ENCODE data around the gene HOXA7.

Gene HOXA7

GRCh38 chr7:27163288-27164044, 7.0 kb upstream of the HOXA7 start:
- Histone ChIP-seq H3K4me3 (ENCODE audit: low read length) (no peak overlapping the region), H3K9ac (ENCODE audit: low read length) (no peak overlapping the region), H3K27ac (ENCODE audit: low read length) (no peak overlapping the region), H3K9me3 (ENCODE audit: control insufficient read depth, low read depth, low read length) (peaks cover 2% of the 10 kb centered on the region), H3K4me1 (ENCODE audit: control insufficient read depth, low read depth, low read length) (no peaks in the 10 kb centered on the region), H3K36me3 (ENCODE audit: control insufficient read depth, low read depth, low read length) (no peaks in the 10 kb centered on the region), H3K27me3 (ENCODE audit: control insufficient read depth, insufficient read depth, low read length) (peaks cover 100% of the 10 kb centered on the region)

DNA sequence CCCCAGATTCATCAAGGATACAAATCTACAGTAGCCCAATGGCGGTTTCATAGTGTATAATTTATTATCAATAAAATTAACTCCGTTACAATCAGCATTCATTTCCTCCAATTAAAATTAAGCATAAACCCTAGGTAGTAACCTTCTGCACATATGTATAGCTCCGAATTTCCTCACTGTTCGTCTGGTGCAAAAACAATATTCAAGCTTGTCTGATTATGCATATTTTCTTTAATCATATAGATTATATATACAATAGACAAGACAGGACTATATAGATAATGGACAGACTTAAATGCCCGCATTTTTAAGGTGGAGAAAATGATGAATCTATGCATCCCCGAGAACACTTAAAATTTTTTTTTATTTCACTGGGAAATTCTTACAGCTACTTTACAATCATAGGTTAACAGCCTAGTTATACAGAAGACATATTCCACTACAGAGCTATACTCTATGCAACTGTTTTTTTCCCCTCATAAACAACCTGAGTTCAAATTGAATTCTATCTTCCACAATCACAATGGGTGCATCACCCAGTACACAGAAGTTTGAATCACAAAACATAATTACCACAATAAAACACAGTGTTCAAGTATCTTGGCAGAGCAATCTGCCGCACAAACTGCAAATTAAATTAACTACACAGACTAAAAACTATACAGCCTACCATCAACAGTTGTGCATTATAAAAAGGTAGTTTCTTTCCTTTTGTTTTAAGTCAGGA, 6.2 kb upstream of the HOXA7 start:
- Histone ChIP-seq H3K4me1 (ENCODE audit: control insufficient read depth, low read depth, low read length) (no peaks in the 10 kb centered on the region), H3K9me3 (ENCODE audit: control insufficient read depth, low read depth, low read length) (peaks cover 2% of the 10 kb centered on the region), H3K27me3 (ENCODE audit: control insufficient read depth, insufficient read depth, low read length) (peaks cover 100% of the 10 kb centered on the region), H3K36me3 (ENCODE audit: control insufficient read depth, low read depth, low read length) (no peaks in the 10 kb centered on the region), H3K4me3 (ENCODE audit: low read length) (no peak overlapping the region), H3K27ac (ENCODE audit: low read length) (no peak overlapping the region), H3K9ac (ENCODE audit: low read length) (no peak overlapping the region)

DNA sequence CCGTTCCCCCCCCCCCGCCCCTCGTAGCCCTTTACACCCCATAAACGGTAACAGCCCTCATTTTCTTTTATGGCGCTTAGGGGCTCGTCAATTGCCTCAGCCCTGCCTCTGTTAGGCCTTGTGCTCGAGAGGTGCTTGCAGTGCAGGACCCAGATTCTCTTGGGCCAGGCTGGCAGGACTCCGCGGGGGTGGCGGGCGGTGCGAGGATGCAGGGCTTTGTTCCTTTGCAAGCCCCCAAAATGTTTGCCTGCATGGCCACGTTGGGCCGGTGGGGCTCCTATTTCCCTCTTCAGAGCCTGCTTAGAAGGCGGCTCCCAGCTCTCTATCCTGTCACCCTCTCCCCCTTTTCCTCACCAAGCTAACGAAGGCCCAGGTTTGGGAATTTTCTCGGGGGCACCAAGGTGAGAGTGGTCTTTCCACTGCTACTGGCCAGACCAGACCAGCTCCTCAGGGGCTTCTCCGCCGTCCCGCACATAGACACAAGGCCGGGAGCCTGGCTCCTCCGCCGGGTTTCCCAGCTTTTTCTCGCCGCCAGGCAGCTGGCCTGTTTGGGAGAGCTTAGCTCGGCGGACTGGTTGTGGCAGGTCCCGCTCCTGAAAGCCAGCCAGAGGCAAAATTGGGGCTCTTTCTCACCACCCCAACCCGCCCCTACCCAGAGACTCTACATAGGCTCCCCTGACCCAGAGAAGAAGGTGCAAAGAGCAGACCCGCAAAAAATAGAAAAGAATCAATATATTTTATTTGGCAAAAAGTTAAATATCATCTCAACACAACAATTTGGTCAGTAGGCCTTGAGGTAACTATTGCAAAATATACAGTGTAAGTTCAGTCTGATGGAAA, 5.5 kb upstream of the HOXA7 start:
- no peaks in the 10 kb centered on the region for H3K36me3 ChIP-seq (ENCODE audit: control insufficient read depth, low read depth, low read length)
- no peak overlapping the region for H3K9ac ChIP-seq (ENCODE audit: low read length)
- peaks cover 100% of the 10 kb centered on the region for H3K27me3 ChIP-seq (ENCODE audit: control insufficient read depth, insufficient read depth, low read length)
- no peak overlapping the region for H3K4me3 ChIP-seq (ENCODE audit: low read length)
- H3K9me3 ChIP-seq (ENCODE audit: control insufficient read depth, low read depth, low read length), result peaks cover 2% of the 10 kb centered on the region
- H3K27ac ChIP-seq (ENCODE audit: low read length), result no peak overlapping the region
- H3K4me1 ChIP-seq (ENCODE audit: control insufficient read depth, low read depth, low read length), result no peaks in the 10 kb centered on the region

- H3K27ac ChIP-seq (ENCODE audit: low read length), result no peak overlapping the region
Observed at GRCh38 chr7:27161214-27161720, 4.8 kb upstream of the HOXA7 start.

GRCh38 chr7:27160546-27161213, 4.2 kb upstream of the HOXA7 start:
- H3K27ac ChIP-seq (ENCODE audit: low read length), result no peak overlapping the region
- no peak overlapping the region for H3K9ac ChIP-seq (ENCODE audit: low read length)
- H3K4me3 ChIP-seq (ENCODE audit: low read length), result peak overlapping the region; percentile 48
- no peaks in the 10 kb centered on the region for H3K9me3 ChIP-seq (ENCODE audit: control insufficient read depth, low read depth, low read length)
- peaks cover 100% of the 10 kb centered on the region for H3K27me3 ChIP-seq (ENCODE audit: control insufficient read depth, insufficient read depth, low read length)
- peaks cover 3% of the 10 kb centered on the region for H3K4me1 ChIP-seq (ENCODE audit: control insufficient read depth, low read depth, low read length)
- H3K36me3 ChIP-seq (ENCODE audit: control insufficient read depth, low read depth, low read length), result no peaks in the 10 kb centered on the region

More at GRCh38 chr7:27161214-27161720, 4.8 kb upstream of the HOXA7 start:
- H3K36me3 ChIP-seq (ENCODE audit: control insufficient read depth, low read depth, low read length), result no peaks in the 10 kb centered on the region
- H3K9ac ChIP-seq (ENCODE audit: low read length), result no peak overlapping the region
- peaks cover 3% of the 10 kb centered on the region for H3K4me1 ChIP-seq (ENCODE audit: control insufficient read depth, low read depth, low read length)
- peaks cover under 1% of the 10 kb centered on the region for H3K9me3 ChIP-seq (ENCODE audit: control insufficient read depth, low read depth, low read length)
- no peak overlapping the region for H3K4me3 ChIP-seq (ENCODE audit: low read length)
- peaks cover 100% of the 10 kb centered on the region for H3K27me3 ChIP-seq (ENCODE audit: control insufficient read depth, insufficient read depth, low read length)

- peak overlapping the region; percentile 48 for H3K4me3 ChIP-seq (ENCODE audit: low read length)
- no peak overlapping the region for H3K9ac ChIP-seq (ENCODE audit: low read length)
- H3K27me3 ChIP-seq (ENCODE audit: control insufficient read depth, insufficient read depth, low read length), result peaks cover 100% of the 10 kb centered on the region
Observed at GRCh38 chr7:27160145-27160545, 3.7 kb upstream of the HOXA7 start.

GRCh38 chr7:27159266-27160144, 3.0 kb upstream of the HOXA7 start:
- Histone ChIP-seq H3K36me3 (ENCODE audit: control insufficient read depth, low read depth, low read length) (no peaks in the 10 kb centered on the region), H3K27ac (ENCODE audit: low read length) (no peak overlapping the region), H3K9me3 (ENCODE audit: control insufficient read depth, low read depth, low read length) (no peaks in the 10 kb centered on the region), H3K27me3 (ENCODE audit: control insufficient read depth, insufficient read depth, low read length) (peaks cover 100% of the 10 kb centered on the region), H3K4me1 (ENCODE audit: control insufficient read depth, low read depth, low read length) (peaks cover 3% of the 10 kb centered on the region), H3K9ac (ENCODE audit: low read length) (no peak overlapping the region), H3K4me3 (ENCODE audit: low read length) (no peak overlapping the region)

More at GRCh38 chr7:27160145-27160545, 3.7 kb upstream of the HOXA7 start:
- H3K9me3 ChIP-seq (ENCODE audit: control insufficient read depth, low read depth, low read length), result no peaks in the 10 kb centered on the region
- no peaks in the 10 kb centered on the region for H3K36me3 ChIP-seq (ENCODE audit: control insufficient read depth, low read depth, low read length)
- peaks cover 3% of the 10 kb centered on the region for H3K4me1 ChIP-seq (ENCODE audit: control insufficient read depth, low read depth, low read length)
- no peak overlapping the region for H3K27ac ChIP-seq (ENCODE audit: low read length)

- Histone ChIP-seq H3K27me3 (ENCODE audit: control insufficient read depth, insufficient read depth, low read length) (peaks cover 100% of the 10 kb centered on the region), H3K9ac (ENCODE audit: low read length) (no peak overlapping the region), H3K9me3 (ENCODE audit: control insufficient read depth, low read depth, low read length) (no peaks in the 10 kb centered on the region), H3K4me3 (ENCODE audit: low read length) (no peak overlapping the region), H3K36me3 (ENCODE audit: control insufficient read depth, low read depth, low read length) (no peaks in the 10 kb centered on the region), H3K27ac (ENCODE audit: low read length) (no peak overlapping the region), H3K4me1 (ENCODE audit: control insufficient read depth, low read depth, low read length) (peaks cover 3% of the 10 kb centered on the region)
Observed at GRCh38 chr7:27158436-27159265, 2.2 kb upstream of the HOXA7 start.

DNA sequence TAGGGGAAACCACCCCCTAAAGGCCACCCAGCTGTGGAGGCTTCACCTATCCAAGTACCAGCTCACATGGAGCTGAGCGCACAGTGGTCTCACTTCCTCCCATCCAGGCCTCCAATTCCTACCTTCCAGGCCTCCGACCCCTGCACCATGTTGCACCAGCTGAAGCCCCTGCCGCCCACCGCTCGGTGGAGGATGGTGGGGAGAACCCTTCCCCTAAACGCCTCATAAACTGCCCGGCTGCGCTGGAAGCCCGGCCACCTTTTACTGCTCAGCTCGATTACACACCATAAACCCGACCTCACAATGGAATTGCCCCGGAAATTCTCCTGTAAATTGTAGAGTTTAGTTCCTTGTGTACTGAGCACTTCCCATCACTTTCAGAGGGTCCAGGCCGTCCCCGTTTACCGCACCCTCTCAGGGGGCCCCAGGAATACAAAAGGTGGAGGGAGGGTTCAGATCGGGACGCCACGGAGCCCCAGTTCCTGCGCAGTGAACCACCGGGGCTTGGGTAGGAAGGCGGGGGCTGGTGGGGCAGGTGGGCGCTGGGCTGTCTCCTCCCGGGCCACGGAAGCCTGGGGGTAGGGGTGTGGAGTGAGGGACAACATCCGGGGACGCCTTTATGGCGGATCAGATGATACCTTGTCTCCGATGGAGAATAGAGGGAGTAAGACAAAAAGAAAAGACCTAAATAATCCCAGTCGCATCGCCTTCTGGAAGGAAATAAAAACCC, 1.4 kb upstream of the HOXA7 start:
- Histone ChIP-seq H3K27ac (ENCODE audit: low read length) (no peak overlapping the region), H3K36me3 (ENCODE audit: control insufficient read depth, low read depth, low read length) (no peaks in the 10 kb centered on the region), H3K4me1 (ENCODE audit: control insufficient read depth, low read depth, low read length) (peaks cover 3% of the 10 kb centered on the region), H3K27me3 (ENCODE audit: control insufficient read depth, insufficient read depth, low read length) (peaks cover 100% of the 10 kb centered on the region), H3K4me3 (ENCODE audit: low read length) (no peak overlapping the region), H3K9ac (ENCODE audit: low read length) (no peak overlapping the region), H3K9me3 (ENCODE audit: control insufficient read depth, low read depth, low read length) (no peaks in the 10 kb centered on the region)
